Lower lobe of right lung (tissue), 2 donors: ENCODE measurements around the gene CASZ1. TPM values are rescaled to one million over a fixed set of nuclear protein-coding genes. Genes with fewer than 3 reads are reported as not detected.

ENCODE experiments used
- ATAC-seq, 2 donors: fragments of 200-7000 bp; cut with Tn5 transposase; one replicate each; pipeline ENCODE4 v1.9.1; 2020 to 2022; ENCODE audit warnings: mild to moderate bottlenecking in 2 of 2, moderate library complexity in 2 of 2
- DNase-seq: peaks from one replicate; pipeline ENCODE4 v3.0.0-alpha.2; 2020
- H3K27ac ChIP-seq: fragments of 200-600 bp; one replicate; pipeline ENCODE4 v1.8.0; 2022
- H3K27me3 ChIP-seq: fragments of 200-600 bp; one replicate; pipeline ENCODE4 v1.8.0; 2022; ENCODE audit warnings: low read depth
- H3K36me3 ChIP-seq: fragments of 200-600 bp; one replicate; pipeline ENCODE4 v1.8.0; 2022; ENCODE audit warnings: mild to moderate bottlenecking
- H3K4me1 ChIP-seq: fragments of 200-600 bp; one replicate; pipeline ENCODE4 v1.8.0; 2022
- H3K4me3 ChIP-seq: fragments of 200-600 bp; one replicate; pipeline ENCODE4 v1.8.0; 2022; ENCODE audit warnings: mild to moderate bottlenecking
- H3K9me3 ChIP-seq: fragments of 200-600 bp; one replicate; pipeline ENCODE4 v1.8.0; 2022
- intact Hi-C: fragments of 100-400 bp; cut with DNase I; formaldehyde crosslinking; loops from one replicate; pipeline ENCODE4 v1.11.0; 2022
- total RNA-seq: library from RNA; stranded (reverse); fragmentation: NEBNext Ultra II Directional; extraction: Animal tissue kit (Norgen Biotek cat#: 25700); gene quantifications from one replicate; pipeline ENCODE4 v1.2.1, GENCODE V29; 2021
- TF ChIP-seq, protein P1 (sequence below): fragments of 200-600 bp; IDR thresholded peaks from one replicate; pipeline ENCODE4 v1.8.0; 2022; ENCODE audit warnings: antibody characterized with exemption, mild to moderate bottlenecking
- donor health status: DM: no; HTN: yes; CAD: no; lungs with severe emphysema.

The CASZ1 gene
- total RNA-seq, 1 donor from 2014 or later, result 47.5 TPM

DNA sequence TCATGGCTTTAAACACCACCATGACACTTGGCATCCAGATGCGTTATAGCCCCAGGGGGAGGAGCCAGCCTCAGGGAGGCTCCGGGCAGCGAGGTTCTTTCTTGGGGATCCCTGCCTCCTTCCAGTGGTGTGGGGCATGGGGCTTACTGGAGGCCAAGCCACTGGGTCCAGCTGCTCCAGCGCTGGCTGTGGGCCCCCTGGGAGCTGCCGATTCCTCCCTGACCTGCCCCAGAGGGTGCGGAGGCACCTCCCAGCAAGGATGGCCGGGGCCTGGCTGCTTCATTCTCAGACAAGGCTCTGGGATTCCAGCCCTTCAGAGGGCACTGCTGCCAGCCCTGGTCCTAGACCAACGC, 162.4 kb downstream of the CASZ1 start:
- H3K4me1 ChIP-seq, result peaks cover 38% of the 10 kb centered on the region
- no peaks in the 10 kb centered on the region for H3K9me3 ChIP-seq
- peaks cover 5% of the 10 kb centered on the region for H3K27me3 ChIP-seq
- ATAC-seq, result no peak
- no peak for DNase-seq
- no peak overlapping the region for H3K4me3 ChIP-seq
- intact Hi-C loops, result no loop called here
- peak overlapping the region; percentile 85 for H3K27ac ChIP-seq
- peaks cover 22% of the 10 kb centered on the region for H3K36me3 ChIP-seq
- TF ChIP-seq, protein P1, sequence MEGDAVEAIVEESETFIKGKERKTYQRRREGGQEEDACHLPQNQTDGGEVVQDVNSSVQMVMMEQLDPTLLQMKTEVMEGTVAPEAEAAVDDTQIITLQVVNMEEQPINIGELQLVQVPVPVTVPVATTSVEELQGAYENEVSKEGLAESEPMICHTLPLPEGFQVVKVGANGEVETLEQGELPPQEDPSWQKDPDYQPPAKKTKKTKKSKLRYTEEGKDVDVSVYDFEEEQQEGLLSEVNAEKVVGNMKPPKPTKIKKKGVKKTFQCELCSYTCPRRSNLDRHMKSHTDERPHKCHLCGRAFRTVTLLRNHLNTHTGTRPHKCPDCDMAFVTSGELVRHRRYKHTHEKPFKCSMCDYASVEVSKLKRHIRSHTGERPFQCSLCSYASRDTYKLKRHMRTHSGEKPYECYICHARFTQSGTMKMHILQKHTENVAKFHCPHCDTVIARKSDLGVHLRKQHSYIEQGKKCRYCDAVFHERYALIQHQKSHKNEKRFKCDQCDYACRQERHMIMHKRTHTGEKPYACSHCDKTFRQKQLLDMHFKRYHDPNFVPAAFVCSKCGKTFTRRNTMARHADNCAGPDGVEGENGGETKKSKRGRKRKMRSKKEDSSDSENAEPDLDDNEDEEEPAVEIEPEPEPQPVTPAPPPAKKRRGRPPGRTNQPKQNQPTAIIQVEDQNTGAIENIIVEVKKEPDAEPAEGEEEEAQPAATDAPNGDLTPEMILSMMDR, result no peak

DNA sequence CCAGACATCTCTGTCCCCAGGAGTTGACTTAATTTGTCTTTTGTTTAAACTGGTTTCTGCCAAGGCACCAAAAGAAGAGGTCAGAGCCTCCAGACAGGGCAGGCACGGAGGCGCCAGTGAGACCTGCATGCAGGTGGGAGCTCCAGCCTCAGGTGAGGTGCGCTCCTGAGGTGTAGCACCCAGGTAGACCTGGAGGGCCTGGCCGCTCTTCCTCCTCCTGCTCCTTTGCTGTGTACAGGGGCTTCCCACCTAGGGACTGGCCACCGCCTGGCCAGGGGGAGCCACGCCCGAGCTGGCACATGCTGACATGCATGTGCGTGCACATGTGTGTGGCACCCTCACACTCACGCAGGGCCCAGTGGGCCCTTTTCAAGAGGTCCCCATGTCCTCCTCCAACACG, 163.0 kb downstream of the CASZ1 start:
- DNase-seq (peak; percentile 47), ATAC-seq (no peak)
- H3K4me1 ChIP-seq, result peaks cover 38% of the 10 kb centered on the region
- intact Hi-C loops, result no loop called here
- H3K4me3 ChIP-seq, result no peak overlapping the region
- H3K27ac ChIP-seq, result no peak overlapping the region
- H3K36me3 ChIP-seq, result peaks cover 23% of the 10 kb centered on the region
- no peaks in the 10 kb centered on the region for H3K9me3 ChIP-seq
- TF ChIP-seq, protein P1, result no peak
- peaks cover 4% of the 10 kb centered on the region for H3K27me3 ChIP-seq

DNA sequence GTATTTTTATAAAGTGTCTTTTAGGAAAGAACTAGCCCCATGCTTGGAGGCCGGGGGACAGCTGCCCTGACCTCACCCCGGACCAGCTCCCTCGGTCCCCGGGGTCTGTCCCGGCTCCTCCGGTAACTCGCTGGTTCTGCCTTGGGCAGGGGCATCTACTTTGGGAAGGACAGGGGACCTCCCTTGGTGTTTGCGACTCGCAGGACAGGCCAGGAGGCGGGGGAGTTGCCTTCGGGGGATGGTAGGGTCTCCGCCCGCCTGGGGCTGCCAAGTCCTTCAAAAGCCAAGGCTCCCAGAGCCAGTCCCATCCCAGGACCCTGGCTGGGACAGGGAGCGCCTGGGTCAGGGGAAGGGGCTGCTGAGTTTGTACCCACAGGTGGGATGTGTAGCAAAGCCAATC, 163.8 kb downstream of the CASZ1 start:
- intact Hi-C loops, result no loop called here
- peaks cover 16% of the 10 kb centered on the region for H3K36me3 ChIP-seq
- no peak for ATAC-seq
- DNase-seq, result peak; percentile 43
- H3K9me3 ChIP-seq, result no peaks in the 10 kb centered on the region
- H3K27me3 ChIP-seq, result no peaks in the 10 kb centered on the region
- H3K27ac ChIP-seq, result no peak overlapping the region
- H3K4me3 ChIP-seq, result no peak overlapping the region
- H3K4me1 ChIP-seq, result peaks cover 30% of the 10 kb centered on the region
- TF ChIP-seq, protein P1, result no peak

DNA sequence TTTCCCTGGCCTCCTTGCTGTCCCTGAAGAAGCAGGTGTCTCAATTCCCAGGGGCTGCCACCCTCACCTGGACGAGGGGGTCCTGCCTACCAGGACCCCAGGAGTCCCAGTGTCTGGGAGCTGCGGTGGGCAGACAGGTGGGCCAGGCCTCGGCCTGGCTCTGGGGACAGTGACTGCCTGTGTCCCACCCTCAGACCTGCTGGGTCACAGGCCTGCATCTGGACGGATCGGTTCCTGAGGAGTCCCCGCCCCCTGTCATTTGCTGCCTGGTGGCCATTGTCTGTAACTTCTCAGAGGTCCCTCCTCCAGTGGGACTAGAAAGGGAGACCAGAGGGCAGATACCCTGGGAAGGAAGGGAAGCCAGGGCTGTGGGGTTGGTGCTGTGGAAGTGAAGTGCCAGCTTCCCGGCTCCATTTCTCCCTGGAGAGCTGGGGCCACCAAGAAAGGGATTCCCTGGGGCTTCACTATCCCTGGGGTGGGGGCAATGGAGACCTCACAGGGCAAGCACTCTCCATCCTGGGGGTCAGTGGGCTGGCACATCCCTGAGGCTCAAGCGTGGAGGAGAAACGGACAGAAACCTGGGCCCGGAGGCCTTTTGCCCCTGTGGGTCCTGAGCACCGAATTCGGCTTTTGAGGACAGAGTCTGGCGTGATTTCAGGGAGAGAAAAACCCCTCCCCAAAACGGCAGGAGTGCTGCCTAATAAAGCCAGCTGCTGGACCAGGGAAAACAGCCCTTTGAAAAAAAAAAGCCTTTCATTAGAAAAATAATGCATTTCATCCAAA, 164.4 kb downstream of the CASZ1 start:
- intact Hi-C loops, result no loop called here
- ATAC-seq (no peak), DNase-seq (peak; percentile 31)
- TF ChIP-seq, protein P1, result no peak
- Histone ChIP-seq H3K4me3 (no peak overlapping the region), H3K4me1 (peaks cover 24% of the 10 kb centered on the region), H3K27me3 (no peaks in the 10 kb centered on the region), H3K36me3 (peaks cover 10% of the 10 kb centered on the region), H3K27ac (no peak overlapping the region), H3K9me3 (no peaks in the 10 kb centered on the region)

DNA sequence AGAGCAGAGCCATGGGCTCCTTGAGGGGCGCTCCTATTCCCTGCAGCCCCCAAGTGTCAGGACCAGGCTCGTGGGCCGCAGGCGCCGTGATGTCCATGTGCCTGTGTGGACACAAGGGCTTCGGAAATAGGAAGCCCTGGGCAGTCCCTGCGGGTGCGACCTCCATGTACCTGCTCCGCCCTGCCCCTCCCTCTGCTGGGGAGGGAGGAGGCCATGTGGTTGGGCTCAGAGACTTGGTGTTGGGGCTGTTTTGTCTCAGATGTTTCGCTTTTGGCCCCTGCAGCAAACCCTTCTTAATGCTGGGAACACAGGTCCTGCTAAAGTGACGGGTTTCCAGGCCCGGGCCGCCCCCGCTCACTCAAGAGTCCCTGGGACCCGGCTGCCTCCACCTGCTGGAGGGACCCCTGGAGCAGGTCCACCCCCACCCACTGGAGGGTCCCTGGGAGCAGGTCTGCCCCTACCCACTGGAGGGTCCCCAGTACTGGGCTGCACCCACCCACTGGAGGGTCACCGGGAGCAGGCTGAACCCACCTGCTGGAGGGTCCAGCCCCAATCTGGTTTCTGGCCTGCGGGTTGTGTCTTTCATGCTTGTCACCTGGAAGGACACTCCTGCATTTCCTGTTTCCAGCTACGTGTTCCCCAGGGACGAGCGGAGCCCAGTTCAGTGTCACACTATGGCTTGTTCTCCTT, 165.2 kb downstream of the CASZ1 start:
- Histone ChIP-seq H3K4me3 (no peak overlapping the region), H3K27me3 (no peaks in the 10 kb centered on the region), H3K27ac (no peak overlapping the region), H3K9me3 (no peaks in the 10 kb centered on the region), H3K36me3 (peaks cover 10% of the 10 kb centered on the region), H3K4me1 (peaks cover 23% of the 10 kb centered on the region)
- intact Hi-C loops, result no loop called here
- no peak for ATAC-seq
- TF ChIP-seq, protein P1, result no peak
- DNase-seq, result peak; percentile 46
